NCI-H82 treated with DMSO at 0.1 percent for 48 hours (cell line): ENCODE measurements around the gene ST6GALNAC5.

ENCODE experiments used
- DNase-seq: peaks from one replicate; lab custom pipeline; 2025; ENCODE audit not compliant: unreplicated experiment; lab: John Stamatoyannopoulos, UW

Gene ST6GALNAC5

DNA sequence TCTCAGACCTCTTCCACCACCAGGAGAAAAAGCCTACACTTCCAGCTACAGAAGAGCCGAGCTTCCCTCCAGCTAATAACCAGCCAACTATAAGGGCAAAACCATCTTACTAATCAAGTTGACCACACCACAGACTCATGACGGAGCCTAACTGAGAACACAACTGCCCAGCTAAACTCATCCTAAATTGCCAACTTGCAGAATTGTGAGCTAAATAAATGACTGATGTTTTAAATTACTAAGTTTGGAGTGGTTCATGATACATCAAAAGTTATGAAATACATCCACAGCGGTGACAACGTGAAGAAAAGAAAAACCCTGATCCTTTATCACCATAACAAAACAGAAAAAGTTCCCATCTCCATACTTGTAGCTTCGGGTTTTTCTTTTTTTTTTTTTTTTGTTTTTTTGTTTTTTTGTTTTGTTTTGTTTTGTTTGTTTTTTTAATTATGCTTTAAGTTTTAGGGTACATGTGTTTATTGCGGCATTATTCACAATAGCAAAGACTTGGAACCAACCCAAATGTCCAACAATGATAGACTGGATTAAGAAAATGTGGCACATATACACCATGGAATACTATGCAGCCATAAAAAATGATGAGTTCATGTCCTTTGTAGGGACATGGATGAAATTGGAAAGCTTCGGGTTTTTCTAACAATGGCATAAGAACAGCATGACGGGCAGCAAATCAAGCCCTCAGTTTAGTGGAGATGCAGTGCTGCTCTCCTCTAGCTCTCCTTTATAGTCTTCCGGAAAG lies 229.4 kb downstream of the ST6GALNAC5 start:
- DNase-seq: no peak

DNA sequence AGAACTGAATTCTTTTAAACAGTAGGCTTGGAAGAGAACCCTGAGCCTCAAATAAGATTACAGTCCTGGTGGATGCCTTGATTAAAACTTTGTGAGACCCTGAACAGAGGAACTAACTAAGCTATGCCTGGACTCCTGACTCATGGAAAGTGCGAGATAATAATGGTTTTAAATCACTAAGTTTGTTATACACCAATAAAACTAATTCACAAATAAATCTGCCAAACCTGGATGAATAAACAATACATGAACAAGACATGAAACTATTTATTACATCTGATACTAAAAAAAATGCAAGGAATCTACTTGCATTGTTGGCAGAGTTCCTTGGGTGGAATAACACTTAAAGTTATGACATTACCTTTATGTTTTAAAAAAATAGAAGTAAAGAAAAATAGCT lies 233.6 kb downstream of the ST6GALNAC5 start:
- DNase-seq: peak; percentile 30

DNA sequence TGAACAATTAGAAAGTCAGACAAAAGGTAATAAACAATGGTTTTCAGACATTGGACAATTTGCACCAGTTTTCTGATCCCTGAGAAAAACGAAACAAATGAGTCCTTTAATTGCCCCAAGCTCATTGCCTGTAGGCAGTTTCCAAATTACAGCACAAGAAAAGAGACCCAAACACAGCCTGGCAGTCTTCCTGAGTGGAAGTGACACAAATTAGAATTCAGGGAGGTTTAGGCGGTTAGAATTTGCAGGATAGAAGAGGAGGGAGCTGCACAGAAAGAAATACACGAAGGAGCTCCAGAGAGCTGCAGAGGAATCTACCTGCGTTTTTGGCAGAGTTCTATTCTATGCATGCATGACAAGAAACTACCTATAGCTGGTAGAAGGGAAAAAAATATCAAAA lies 236.2 kb downstream of the ST6GALNAC5 start:
- DNase-seq: no peak

DNA sequence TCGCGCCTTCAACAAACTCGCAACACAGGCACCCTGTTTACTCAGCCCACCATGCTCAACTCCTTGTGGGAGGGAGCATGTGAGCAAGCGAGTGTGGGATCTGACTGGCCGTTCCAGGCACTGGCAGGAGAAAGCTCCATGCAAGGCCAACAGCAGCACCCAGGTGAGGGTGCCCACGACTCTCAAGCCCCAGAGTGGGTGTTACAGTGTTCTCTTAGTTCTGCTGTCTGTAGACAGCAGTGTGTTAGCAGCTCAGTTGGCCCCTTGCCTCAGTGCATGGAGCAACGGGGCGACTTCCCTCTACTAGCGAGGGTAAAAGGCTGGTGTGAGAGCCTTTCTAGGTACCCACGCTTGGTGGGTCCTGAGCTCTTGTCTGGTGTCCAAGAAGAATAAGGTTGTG lies 237.4 kb downstream of the ST6GALNAC5 start:
- DNase-seq: no peak
